Central memory CD4-positive, alpha-beta T cell (primary cell): ENCODE measurements around the gene ZC3H4.

Source experiments
- DNase-seq: peaks from one replicate; pipeline ENCODE4 v3.0.0; 2022

The ZC3H4 gene

GRCh38 chr19:47018923-47019322 is 94.7 kb downstream of the ZC3H4 start:
- DNase-seq = no peak
